Hepatocyte (in vitro differentiated cells): ENCODE results near the gene SLC22A7.

Experiments used
- EZH2 ChIP-seq: fragments of 200-600 bp; sonication (generic); IDR thresholded peaks from 2 replicates; pipeline ENCODE4 v1.6.1; 2016; ENCODE audit warnings: antibody characterized with exemption, mild to moderate bottlenecking, borderline replicate concordance
- EZH2phosphoT487 ChIP-seq: fragments of 200-600 bp; sonication (generic); IDR thresholded peaks from one replicate; pipeline ENCODE4 v1.6.1; 2018; ENCODE audit warnings: antibody characterized with exemption, mild to moderate bottlenecking, low read depth, moderate library complexity; ENCODE audit not compliant: unreplicated experiment, severe bottlenecking
- TF ChIP-seq, protein P1 (sequence below): fragments of 200-600 bp; sonication (generic); IDR thresholded peaks from 2 replicates; pipeline ENCODE4 v1.5.1; 2016; ENCODE audit warnings: antibody characterized with exemption, mild to moderate bottlenecking; ENCODE audit not compliant: poor library complexity

GRCh38 chr6:43290339-43290904 lies 7.6 kb upstream of the SLC22A7 start:
- TF ChIP-seq, protein P1, sequence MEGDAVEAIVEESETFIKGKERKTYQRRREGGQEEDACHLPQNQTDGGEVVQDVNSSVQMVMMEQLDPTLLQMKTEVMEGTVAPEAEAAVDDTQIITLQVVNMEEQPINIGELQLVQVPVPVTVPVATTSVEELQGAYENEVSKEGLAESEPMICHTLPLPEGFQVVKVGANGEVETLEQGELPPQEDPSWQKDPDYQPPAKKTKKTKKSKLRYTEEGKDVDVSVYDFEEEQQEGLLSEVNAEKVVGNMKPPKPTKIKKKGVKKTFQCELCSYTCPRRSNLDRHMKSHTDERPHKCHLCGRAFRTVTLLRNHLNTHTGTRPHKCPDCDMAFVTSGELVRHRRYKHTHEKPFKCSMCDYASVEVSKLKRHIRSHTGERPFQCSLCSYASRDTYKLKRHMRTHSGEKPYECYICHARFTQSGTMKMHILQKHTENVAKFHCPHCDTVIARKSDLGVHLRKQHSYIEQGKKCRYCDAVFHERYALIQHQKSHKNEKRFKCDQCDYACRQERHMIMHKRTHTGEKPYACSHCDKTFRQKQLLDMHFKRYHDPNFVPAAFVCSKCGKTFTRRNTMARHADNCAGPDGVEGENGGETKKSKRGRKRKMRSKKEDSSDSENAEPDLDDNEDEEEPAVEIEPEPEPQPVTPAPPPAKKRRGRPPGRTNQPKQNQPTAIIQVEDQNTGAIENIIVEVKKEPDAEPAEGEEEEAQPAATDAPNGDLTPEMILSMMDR: no peak
- TF ChIP-seq EZH2 (no peak), EZH2phosphoT487 (no peak)
